ENCODE data around the gene SPG21. TPM values are rescaled to one million over a fixed set of nuclear protein-coding genes. Genes with fewer than 3 reads are reported as not detected.

SPG21 gene
- polyA plus RNA-seq, 1 donor from 2014 or later, result 67.7 TPM

GRCh38 chr15:65004993-65005392 is 15.3 kb upstream of the SPG21 start:
- H3F3A ChIP-seq (ENCODE audit: insufficient read depth, low read length, poor library complexity, severe bottlenecking), result no peaks in the 10 kb centered on the region
- no peak overlapping the region for H3K4me2 ChIP-seq (ENCODE audit: low read length)
- H3K27ac ChIP-seq (ENCODE audit: low read length), result no peak overlapping the region
- H2AFZ ChIP-seq (ENCODE audit: low read depth, low read length), result no peak overlapping the region
- H3K9me3 ChIP-seq (ENCODE audit: low read length), result no peaks in the 10 kb centered on the region
- H4K20me1 ChIP-seq (ENCODE audit: insufficient read depth), result no peaks in the 10 kb centered on the region
- H3K79me2 ChIP-seq (replicated peaks; ENCODE audit: insufficient read depth, low read length), result no peaks in the 10 kb centered on the region
- no peak overlapping the region for H3K9ac ChIP-seq (ENCODE audit: low read length)
- TF ChIP-seq TAF1 (IDR thresholded peaks at IDR 0.05; ENCODE audit: low read depth), result no peak
- no peaks in the 10 kb centered on the region for H3K36me3 ChIP-seq (ENCODE audit: insufficient read depth, low read length)
- no peak overlapping the region for H3K4me3 ChIP-seq (ENCODE audit: low read length)
- H3K9me2 ChIP-seq (ENCODE audit: insufficient read depth, low read length), result no peaks in the 10 kb centered on the region
- H3K27me3 ChIP-seq (ENCODE audit: insufficient read depth, low read depth, low read length), result no peaks in the 10 kb centered on the region

DNA sequence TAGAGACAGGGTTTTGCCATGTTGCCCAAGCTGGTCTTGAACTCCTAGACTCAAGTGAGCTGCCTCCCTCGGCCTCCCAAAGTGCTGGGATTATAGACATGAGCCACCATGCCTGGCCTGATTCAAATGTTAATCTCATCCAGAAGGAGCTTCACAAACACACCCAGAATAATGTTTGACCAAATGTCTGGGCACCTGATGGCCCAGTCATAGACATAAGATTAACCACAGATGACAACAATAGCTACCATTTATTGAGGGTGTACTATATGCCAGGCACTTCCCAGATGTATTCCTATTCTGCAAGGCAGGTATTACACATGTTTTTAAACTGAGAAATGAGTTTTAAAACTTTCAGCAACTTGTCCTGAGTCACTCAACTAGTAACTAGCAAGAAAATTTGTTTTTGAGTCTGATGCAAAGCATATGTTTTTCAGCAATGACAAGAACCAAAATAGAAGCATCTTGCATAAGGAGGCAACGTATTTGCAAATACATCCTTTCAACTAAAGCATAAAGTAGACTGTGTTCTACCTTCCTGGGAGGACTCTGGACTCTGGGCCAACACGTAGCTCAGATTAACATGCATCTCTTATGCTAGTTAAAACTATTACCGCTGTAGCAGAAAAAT is 8.1 kb upstream of the SPG21 start:
- Histone ChIP-seq H3K79me2 (replicated peaks; ENCODE audit: insufficient read depth, low read length) (no peaks in the 10 kb centered on the region), H3K9ac (ENCODE audit: low read length) (no peak overlapping the region), H3K27ac (ENCODE audit: low read length) (no peak overlapping the region), H3K4me3 (ENCODE audit: low read length) (no peak overlapping the region), H4K20me1 (ENCODE audit: insufficient read depth) (no peaks in the 10 kb centered on the region), H3F3A (ENCODE audit: insufficient read depth, low read length, poor library complexity, severe bottlenecking) (no peaks in the 10 kb centered on the region), H3K27me3 (ENCODE audit: insufficient read depth, low read depth, low read length) (no peaks in the 10 kb centered on the region), H3K36me3 (ENCODE audit: insufficient read depth, low read length) (no peaks in the 10 kb centered on the region), H3K9me3 (ENCODE audit: low read length) (no peaks in the 10 kb centered on the region), H3K9me2 (ENCODE audit: insufficient read depth, low read length) (no peaks in the 10 kb centered on the region), H3K4me2 (ENCODE audit: low read length) (no peak overlapping the region), H2AFZ (ENCODE audit: low read depth, low read length) (no peak overlapping the region)
- TF ChIP-seq EZH2 (IDR thresholded peaks at IDR 0.05; ENCODE audit: borderline replicate concordance, insufficient read depth, low read length, poor library complexity, severe bottlenecking), result no peak
- TF ChIP-seq POLR2AphosphoS5 (IDR thresholded peaks at IDR 0.05), result no peak
- no peak for TF ChIP-seq REST (IDR thresholded peaks at IDR 0.05; ENCODE audit: borderline replicate concordance)
- TF ChIP-seq SMC3 (conservative IDR thresholded peaks at IDR 0.05; ENCODE audit: poor library complexity), result no peak

DNA sequence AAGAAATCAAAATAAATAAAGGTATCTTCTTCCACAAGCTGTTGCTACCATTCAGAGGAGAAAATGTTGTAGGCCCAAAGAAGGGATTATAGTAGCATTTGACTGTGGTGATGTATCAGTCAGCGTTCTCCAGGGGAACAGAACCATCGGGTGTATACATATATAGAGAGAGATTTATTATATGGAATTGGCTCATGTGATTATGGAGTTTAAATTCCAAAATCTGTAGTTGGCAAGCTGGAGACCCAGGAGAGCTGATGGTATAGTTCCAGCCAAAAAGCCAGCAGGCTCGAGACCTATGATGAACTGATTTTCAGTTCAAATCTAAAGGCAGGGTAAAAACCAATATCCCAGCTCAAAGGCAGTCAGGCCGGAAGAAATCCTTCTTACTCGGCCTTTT is 7.4 kb upstream of the SPG21 start:
- Histone ChIP-seq H3K27ac (ENCODE audit: low read length) (no peak overlapping the region), H3K27me3 (ENCODE audit: insufficient read depth, low read depth, low read length) (no peaks in the 10 kb centered on the region), H3K36me3 (ENCODE audit: insufficient read depth, low read length) (no peaks in the 10 kb centered on the region), H3K9me3 (ENCODE audit: low read length) (no peaks in the 10 kb centered on the region), H2AFZ (ENCODE audit: low read depth, low read length) (no peak overlapping the region), H3K9me2 (ENCODE audit: insufficient read depth, low read length) (no peaks in the 10 kb centered on the region), H3K4me2 (ENCODE audit: low read length) (no peak overlapping the region), H4K20me1 (ENCODE audit: insufficient read depth) (no peaks in the 10 kb centered on the region), H3K9ac (ENCODE audit: low read length) (no peak overlapping the region), H3K79me2 (replicated peaks; ENCODE audit: insufficient read depth, low read length) (no peaks in the 10 kb centered on the region), H3K4me3 (ENCODE audit: low read length) (no peak overlapping the region), H3F3A (ENCODE audit: insufficient read depth, low read length, poor library complexity, severe bottlenecking) (no peaks in the 10 kb centered on the region)
- TF ChIP-seq EZH2 (IDR thresholded peaks at IDR 0.05; ENCODE audit: borderline replicate concordance, insufficient read depth, low read length, poor library complexity, severe bottlenecking), result no peak
- no peak for TF ChIP-seq POLR2AphosphoS5 (IDR thresholded peaks at IDR 0.05)
- no peak for TF ChIP-seq TAF1 (IDR thresholded peaks at IDR 0.05; ENCODE audit: low read depth)
- TF ChIP-seq REST (IDR thresholded peaks at IDR 0.05; ENCODE audit: borderline replicate concordance), result no peak
- TF ChIP-seq RAD21 (conservative IDR thresholded peaks at IDR 0.05), result no peak
- TF ChIP-seq SMC3 (conservative IDR thresholded peaks at IDR 0.05; ENCODE audit: poor library complexity), result no peak
- TF ChIP-seq, protein P1, sequence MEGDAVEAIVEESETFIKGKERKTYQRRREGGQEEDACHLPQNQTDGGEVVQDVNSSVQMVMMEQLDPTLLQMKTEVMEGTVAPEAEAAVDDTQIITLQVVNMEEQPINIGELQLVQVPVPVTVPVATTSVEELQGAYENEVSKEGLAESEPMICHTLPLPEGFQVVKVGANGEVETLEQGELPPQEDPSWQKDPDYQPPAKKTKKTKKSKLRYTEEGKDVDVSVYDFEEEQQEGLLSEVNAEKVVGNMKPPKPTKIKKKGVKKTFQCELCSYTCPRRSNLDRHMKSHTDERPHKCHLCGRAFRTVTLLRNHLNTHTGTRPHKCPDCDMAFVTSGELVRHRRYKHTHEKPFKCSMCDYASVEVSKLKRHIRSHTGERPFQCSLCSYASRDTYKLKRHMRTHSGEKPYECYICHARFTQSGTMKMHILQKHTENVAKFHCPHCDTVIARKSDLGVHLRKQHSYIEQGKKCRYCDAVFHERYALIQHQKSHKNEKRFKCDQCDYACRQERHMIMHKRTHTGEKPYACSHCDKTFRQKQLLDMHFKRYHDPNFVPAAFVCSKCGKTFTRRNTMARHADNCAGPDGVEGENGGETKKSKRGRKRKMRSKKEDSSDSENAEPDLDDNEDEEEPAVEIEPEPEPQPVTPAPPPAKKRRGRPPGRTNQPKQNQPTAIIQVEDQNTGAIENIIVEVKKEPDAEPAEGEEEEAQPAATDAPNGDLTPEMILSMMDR (IDR thresholded peaks at IDR 0.05; ENCODE audit: poor library complexity, severe bottlenecking), result no peak
- TF ChIP-seq EP300 (conservative IDR thresholded peaks at IDR 0.05; ENCODE audit: poor library complexity, severe bottlenecking), result no peak
- TF ChIP-seq MXI1 (conservative IDR thresholded peaks at IDR 0.05; ENCODE audit: poor library complexity, severe bottlenecking), result no peak
